Kasumi-1 (cell line): Measurements from ENCODE around the gene TMEM132C.

Experiments
- DNase-seq, 2 experiments: peaks; one replicate each; lab custom pipeline; 2025; lab: John Stamatoyannopoulos, UW

Gene TMEM132C

DNA sequence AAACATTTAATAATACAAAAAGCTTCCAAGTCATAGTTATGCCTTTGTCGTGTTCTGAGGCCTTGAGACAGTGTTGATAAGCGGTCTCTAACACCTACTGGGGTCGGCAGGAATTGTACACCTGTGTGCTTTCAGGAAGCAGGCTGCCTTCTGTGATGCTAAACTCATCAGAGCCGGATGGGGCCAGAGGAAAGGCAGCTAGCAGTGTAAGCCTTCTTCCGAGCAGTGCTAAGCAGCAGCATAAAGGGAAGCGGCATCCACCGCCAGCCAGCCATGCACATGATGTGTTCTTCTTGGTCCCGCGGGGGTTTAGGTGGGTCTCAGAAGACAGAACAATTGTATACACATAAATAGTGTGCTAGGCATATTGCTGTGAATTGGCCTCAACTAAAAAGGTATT lies 397.5 kb downstream of the TMEM132C start:
- no peak for DNase-seq

DNA sequence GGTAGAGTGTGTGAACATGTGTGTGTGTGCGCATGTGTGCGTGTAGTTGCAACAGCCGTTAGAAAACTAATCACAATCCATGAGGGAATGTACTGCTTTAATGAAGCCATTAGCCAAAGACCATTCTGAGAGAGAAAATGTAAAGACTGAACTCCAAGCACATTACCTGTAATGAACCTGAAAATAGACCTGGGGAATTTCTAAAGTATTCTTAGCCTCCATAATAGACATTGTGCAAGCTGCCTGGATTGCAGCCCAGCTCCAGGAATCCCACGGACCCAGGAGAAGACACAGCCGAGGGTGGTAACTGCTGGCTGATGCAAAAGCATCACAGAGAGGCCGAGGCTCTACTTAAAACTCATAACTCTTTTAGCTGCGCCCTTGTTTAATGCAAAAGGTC lies 400.2 kb downstream of the TMEM132C start:
- DNase-seq = no peak

DNA sequence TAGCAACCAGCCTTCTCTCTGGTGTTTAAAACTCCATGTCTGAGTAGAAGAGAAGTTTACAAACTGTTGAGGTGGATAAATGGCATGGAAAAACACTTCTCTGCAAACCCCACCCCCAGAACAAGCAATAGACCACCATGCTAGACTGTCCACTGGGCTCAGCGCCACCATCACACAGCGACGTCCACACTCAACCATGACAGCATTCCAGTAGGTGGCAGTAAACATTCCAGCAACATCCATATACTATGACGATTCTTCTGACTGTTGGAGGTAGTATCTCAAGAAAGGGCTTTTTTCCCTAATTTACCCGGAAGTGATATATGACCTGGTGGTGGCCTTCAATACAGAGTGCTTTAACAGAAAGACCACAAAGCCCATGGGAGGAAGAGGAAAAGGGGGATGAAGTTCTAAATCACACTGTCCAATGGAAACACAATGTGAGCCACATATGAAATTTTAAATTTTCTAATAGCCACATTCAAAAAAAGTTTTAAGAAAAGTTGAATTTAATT lies 404.6 kb downstream of the TMEM132C start:
- no peak for DNase-seq

- DNase-seq = no peak
Observed at GRCh38 chr12:128672428-128672827, 405.5 kb downstream of the TMEM132C start.

GRCh38 chr12:128672893-128673292 lies 405.9 kb downstream of the TMEM132C start:
- DNase-seq = no peak

GRCh38 chr12:128675576-128675975 lies 408.6 kb downstream of the TMEM132C start:
- no peak for DNase-seq

- DNase-seq = no peak
Observed at GRCh38 chr12:128680555-128680954, 413.6 kb downstream of the TMEM132C start.

DNA sequence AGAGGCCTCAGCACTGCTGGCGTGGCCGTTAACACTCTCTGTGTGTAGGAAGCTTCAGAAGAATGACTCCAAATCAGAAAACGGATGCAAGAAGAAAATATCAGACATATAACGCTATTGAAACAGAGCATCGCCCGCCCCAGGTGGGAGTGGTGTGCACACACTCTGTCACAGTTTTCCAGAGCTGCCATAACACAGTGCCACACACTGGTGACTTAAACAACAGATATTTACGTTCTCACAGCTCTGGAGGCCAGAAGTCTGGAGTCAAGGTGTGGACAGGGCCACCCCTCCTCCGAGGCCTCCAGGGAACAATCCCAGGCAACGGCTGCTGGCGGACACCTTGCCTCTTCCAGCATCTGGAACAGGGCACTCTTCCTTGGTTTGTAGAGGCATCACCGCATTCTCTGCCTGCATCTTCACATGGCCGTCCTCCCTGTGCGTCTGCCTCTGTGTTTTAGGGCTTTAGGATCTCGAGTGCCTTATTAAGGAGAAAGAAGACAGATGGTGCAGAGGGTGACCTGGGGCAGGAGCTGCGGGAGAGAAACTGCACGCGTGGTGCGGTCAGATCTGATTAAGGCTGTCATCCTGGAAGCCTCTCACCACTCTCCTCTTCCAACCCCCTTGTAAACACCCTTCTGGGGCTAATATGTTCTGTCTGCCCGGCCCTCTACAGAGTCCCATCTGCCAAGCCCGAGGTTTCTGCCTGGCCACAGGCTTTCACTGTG lies 415.7 kb downstream of the TMEM132C start:
- DNase-seq = no peak

GRCh38 chr12:128684352-128684751 lies 417.4 kb downstream of the TMEM132C start:
- no peak for DNase-seq

DNA sequence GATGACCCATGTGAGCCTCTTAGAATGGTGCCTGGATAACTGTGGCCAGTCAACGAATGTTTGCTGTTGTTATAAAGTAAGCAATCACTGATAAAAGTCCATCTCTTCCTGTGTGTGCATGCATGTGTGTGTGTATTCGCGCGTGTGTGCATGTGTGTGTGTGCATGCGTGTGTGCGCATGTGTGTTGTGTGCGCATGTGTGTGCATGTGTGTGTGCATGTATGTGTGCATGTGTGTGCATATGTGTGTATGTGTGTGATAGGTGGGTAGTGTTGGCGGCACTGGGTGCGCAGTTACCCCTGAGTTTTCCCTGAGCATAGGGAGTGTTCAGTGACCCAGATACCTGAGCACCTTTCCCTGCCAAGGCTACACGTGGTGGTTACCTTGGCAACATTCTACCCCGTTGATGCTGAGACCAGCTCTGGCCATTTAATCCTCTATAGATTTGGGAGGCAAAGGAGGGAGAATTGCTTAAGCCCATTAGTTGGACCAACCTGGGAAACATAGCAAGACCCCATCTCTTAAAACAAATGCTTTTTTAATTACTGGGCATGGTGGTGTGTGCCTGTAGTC lies 419.0 kb downstream of the TMEM132C start:
- no peak for DNase-seq

GRCh38 chr12:128687851-128688250 lies 420.9 kb downstream of the TMEM132C start:
- DNase-seq = no peak

DNA sequence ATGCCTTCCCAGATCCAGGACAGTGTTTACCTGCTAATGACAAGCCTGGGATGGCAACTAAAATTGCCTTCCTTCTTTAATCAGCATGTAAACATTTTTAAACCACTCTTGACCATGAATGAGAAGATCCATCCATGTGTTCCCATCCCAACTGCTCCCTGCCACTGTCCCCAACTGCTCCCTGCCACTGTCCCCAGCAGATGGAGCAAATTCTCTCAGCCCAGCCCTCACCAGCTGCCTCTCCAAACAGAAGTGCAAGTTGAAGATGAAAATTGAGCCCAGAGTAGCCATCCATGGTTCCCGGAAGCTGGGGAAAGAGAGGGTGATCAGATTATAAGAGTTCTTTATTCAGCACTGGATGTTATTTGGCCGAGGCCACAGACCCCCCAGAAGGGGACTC lies 423.7 kb downstream of the TMEM132C start:
- no peak for DNase-seq

- DNase-seq = no peak
Observed at GRCh38 chr12:128693115-128693514, 426.1 kb downstream of the TMEM132C start.

DNA sequence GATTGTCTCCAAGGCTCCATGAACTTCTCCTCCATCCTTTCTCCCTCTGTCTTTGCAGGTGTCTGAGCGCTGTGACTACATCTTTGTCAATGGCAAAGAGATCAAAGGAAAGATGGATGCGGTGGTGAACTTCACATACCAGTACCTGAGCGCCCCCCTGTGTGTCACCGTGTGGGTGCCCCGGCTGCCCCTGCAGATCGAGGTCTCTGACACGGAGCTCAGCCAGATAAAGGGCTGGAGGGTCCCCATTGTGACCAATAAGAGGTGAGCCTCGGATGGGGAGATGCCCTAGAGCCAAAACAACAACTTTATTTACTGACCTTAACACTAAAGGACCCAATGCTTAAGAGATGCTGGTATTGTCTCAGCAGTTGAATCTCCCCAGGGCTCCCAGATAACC lies 426.8 kb downstream of the TMEM132C start:
- no peak for DNase-seq

- DNase-seq = no peak
Observed at GRCh38 chr12:128694445-128694844, 427.5 kb downstream of the TMEM132C start.

GRCh38 chr12:128695697-128696096 lies 428.7 kb downstream of the TMEM132C start:
- DNase-seq = no peak

- no peak for DNase-seq
Observed at GRCh38 chr12:128698301-128698972, 431.5 kb downstream of the TMEM132C start.

DNA sequence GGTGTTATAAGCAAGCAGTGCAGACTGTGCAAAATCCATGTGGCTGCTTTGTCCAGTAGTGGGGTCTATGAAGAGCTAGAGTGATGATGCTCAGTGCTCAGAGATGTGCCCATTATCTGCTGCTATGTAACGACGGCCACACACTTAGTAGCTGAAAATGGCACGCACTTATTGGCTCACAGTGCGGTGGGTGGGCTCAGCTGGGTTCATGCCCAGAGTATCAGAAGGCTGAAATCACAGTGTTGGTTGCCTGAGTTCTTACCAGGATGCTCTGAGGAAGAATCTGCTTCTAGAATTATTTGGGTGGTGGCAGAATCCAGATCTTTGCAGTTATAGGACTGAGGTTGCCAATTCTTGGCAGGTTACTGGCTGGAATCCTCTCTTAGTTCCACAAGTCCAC lies 432.1 kb downstream of the TMEM132C start:
- DNase-seq = no peak

GRCh38 chr12:128702371-128702770 lies 435.4 kb downstream of the TMEM132C start:
- no peak for DNase-seq

- DNase-seq = no peak
Observed at GRCh38 chr12:128705140-128705539, 438.2 kb downstream of the TMEM132C start.

DNA sequence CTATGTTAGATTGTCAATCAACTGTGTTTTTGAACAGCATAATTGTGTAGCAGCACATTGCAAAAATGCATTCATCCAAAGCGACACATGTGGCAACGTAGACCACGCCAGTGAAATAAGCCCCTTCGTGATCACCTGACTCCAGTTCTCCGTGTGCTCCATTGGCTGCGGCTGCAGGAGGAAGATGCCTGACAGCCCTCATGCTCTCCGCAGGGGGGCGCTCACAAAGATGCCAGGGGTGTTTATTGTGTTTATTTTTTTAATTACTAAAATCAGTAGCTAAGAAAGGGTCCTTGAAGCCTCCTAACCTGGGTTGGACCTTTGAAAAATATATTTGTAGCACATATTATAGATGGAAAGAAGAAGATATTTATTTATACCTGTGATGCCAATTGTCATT lies 440.5 kb downstream of the TMEM132C start:
- no peak for DNase-seq

- no peak for DNase-seq
Observed at GRCh38 chr12:128708789-128709188, 441.8 kb downstream of the TMEM132C start.

DNA sequence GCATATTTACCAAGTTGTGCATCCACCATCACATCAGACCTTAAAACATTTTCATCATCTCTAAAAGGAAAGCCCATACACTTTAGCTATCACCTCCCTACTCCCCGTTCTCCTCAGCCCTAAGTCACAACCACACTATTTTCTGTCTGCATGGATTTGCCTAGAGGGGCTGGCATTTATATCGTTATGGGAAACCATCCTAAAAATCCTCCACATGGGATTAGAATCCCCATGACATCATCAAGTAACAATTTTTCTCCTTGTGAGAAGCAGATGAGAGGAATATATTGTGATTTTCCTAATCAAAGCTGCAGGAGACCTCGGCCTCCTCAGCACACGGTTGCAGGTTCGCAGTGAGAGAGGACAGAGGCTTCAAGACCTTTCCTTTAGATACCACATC lies 442.7 kb downstream of the TMEM132C start:
- DNase-seq = no peak
